GM12872 (cell line): ENCODE measurements around the gene NFXL1.

Source experiments
- CTCF ChIP-seq: IDR thresholded peaks from 3 replicates; pipeline ENCODE4 v1.5.1; 2011; ENCODE audit warnings: low read depth, mild to moderate bottlenecking, low read length, moderate library complexity; ENCODE audit not compliant: insufficient read depth

The NFXL1 gene

GRCh38 chr4:47914220-47914925, at the start of gene NFXL1:
NFXL1 (minus strand) TSS chr4:47914583; CDS start chr4:47914203, 380 bp downstream.
- no peak for TF ChIP-seq CTCF

- no peak for TF ChIP-seq CTCF
Observed at GRCh38 chr4:47954677-47955076, 40.3 kb upstream of the NFXL1 start.

- TF ChIP-seq CTCF: no peak
Observed at GRCh38 chr4:47954245-47954644, 39.9 kb upstream of the NFXL1 start.

- peak; percentile 25; the same call in 2 of the 3 replicates for TF ChIP-seq CTCF
Observed at GRCh38 chr4:47945930-47946726, 31.7 kb upstream of the NFXL1 start.

- no peak for TF ChIP-seq CTCF
Observed at GRCh38 chr4:47942081-47942819, 27.9 kb upstream of the NFXL1 start.

- no peak for TF ChIP-seq CTCF
Observed at GRCh38 chr4:47939456-47939855, 25.1 kb upstream of the NFXL1 start.

- TF ChIP-seq CTCF: no peak
Observed at GRCh38 chr4:47936336-47936735, 22.0 kb upstream of the NFXL1 start.
